HepG2 (cell line): ENCODE results near the gene TTC5. TPM values are rescaled to one million over a fixed set of nuclear protein-coding genes. Genes with fewer than 3 reads are reported as not detected.

Experiments
- ATAC-seq: fragments of 200-7000 bp; cut with Tn5 transposase; 3 replicates; pipeline ENCODE4 v1.9.1; 2020; ENCODE audit warnings: mild to moderate bottlenecking, moderate library complexity
- BruUV-seq: library from RNA; stranded (reverse); fragments of 400-500 nt; replicated peaks from 2 replicates; lab custom pipeline; 2021; lab: Mats Ljungman, UMichigan
- CTCF ChIA-PET: fragments of 300-600 bp; formaldehyde crosslinking; extraction: SDS; loops from one replicate; lab custom pipeline; 2021; ENCODE audit warnings: low total read pairs, inconsistent platforms, low intra/inter-chr PET ratio; lab: Yijun Ruan, JAX
- POLR2A ChIA-PET: fragments of 350-600 bp; sonication (Branson Sonifier 250); formaldehyde crosslinking; loops from one replicate; lab custom pipeline; 2020; ENCODE audit warnings: antibody characterized with exemption, inconsistent platforms; lab: Yijun Ruan, JAX
- DNase-seq: peaks from one replicate; pipeline ENCODE4 v3.0.0-alpha.2; 2015; ENCODE audit warnings: low spot score
- FAIRE-seq: peaks from 3 replicates; lab custom pipeline; 2011; peaks lifted over from hg19 to GRCh38; lab: Jason Lieb, UNC
- H2AFZ ChIP-seq: one replicate; pipeline ENCODE4 v1.6.1; 2011; ENCODE audit warnings: low read length, inconsistent platforms
- H3K27ac ChIP-seq: fragments of 300-600 bp; 3 replicates; pipeline ENCODE4 v1.8.0; 2011; ENCODE audit warnings: mixed run types, mild to moderate bottlenecking, mixed read lengths, low read length, inconsistent platforms; ENCODE audit not compliant: insufficient read depth; ENCODE audit errors: extremely low read length
- H3K27me3 ChIP-seq, 2 experiments: fragments of 200-600 bp in 1 of 2; 2 replicates in 1 of 2; 3 replicates in 1 of 2; pipeline versions ENCODE4 v1.6.0 to v1.8.0; 2011; ENCODE audit warnings: low read length in 2 of 2, mild to moderate bottlenecking in 2 of 2, moderate library complexity in 2 of 2, inconsistent platforms in 1 of 2; ENCODE audit not compliant: insufficient read depth in 2 of 2, control insufficient read depth in 1 of 2
- H3K36me3 ChIP-seq, 2 experiments: fragments of 200-600 bp in 1 of 2; replicated peaks in 1 of 2; 2 replicates in 1 of 2; 3 replicates in 1 of 2; pipeline versions ENCODE4 v1.5.1 to v1.8.0; 2011; ENCODE audit warnings: low read length in 2 of 2, inconsistent platforms in 1 of 2; ENCODE audit not compliant: insufficient read depth in 2 of 2, control insufficient read depth in 1 of 2
- H3K4me1 ChIP-seq: 2 replicates; pipeline ENCODE4 v1.5.1; 2012; ENCODE audit warnings: low read length, inconsistent platforms; ENCODE audit not compliant: insufficient read depth
- H3K4me2 ChIP-seq: 2 replicates; pipeline ENCODE4 v1.6.0; 2011; ENCODE audit warnings: low read depth, low read length, inconsistent platforms
- H3K4me3 ChIP-seq, 3 experiments: fragments of 200-600 bp in 1 of 3; sonication (generic), shearing (Covaris generic) in 1 of 3; replicated peaks in 1 of 3; 2 replicates each; pipeline ENCODE4 v1.5.1; 2011 to 2016; ENCODE audit warnings: low read length in 3 of 3, inconsistent platforms in 2 of 3, low read depth in 2 of 3, mild to moderate bottlenecking in 2 of 3, control low read depth in 1 of 3, mixed read lengths in 1 of 3; ENCODE audit not compliant: insufficient read depth in 1 of 3
- H3K79me2 ChIP-seq: one replicate; pipeline ENCODE4 v1.6.1; 2011; ENCODE audit warnings: low read length, inconsistent platforms; ENCODE audit not compliant: insufficient read depth
- H3K9ac ChIP-seq: 2 replicates; pipeline ENCODE4 v1.6.0; 2011; ENCODE audit warnings: mild to moderate bottlenecking, low read depth, low read length, inconsistent platforms; ENCODE audit not compliant: insufficient read depth
- H3K9me3 ChIP-seq: 2 replicates; pipeline ENCODE4 v1.5.1; 2012; ENCODE audit warnings: mild to moderate bottlenecking, low read length
- H4K20me1 ChIP-seq: 2 replicates; pipeline ENCODE4 v1.6.0; 2011; ENCODE audit warnings: inconsistent platforms, mild to moderate bottlenecking, low read length, moderate library complexity; ENCODE audit not compliant: insufficient read depth
- ARNT ChIP-seq: fragments of 450-650 bp; IDR thresholded peaks from 2 replicates; pipeline ENCODE4 v1.6.1; 2017
- CEBPB ChIP-seq: IDR thresholded peaks from 2 replicates; pipeline ENCODE4 v1.6.1; 2011; ENCODE audit warnings: low read depth, low read length, improper control_type of control experiment, borderline replicate concordance
- CEBPG ChIP-seq: IDR thresholded peaks from 2 replicates; pipeline ENCODE4 v1.6.1; 2016
- EED ChIP-seq: sonication (generic); formaldehyde crosslinking; IDR thresholded peaks from 2 replicates; pipeline ENCODE4 v1.5.0; 2020; ENCODE audit warnings: mild to moderate bottlenecking, missing genetic modification reagents
- FOXA3 ChIP-seq: IDR thresholded peaks from 2 replicates; pipeline ENCODE4 v1.6.1; 2016; ENCODE audit warnings: missing genetic modification reagents, missing compliant biosample characterization
- HMG20A ChIP-seq: IDR thresholded peaks from 2 replicates; pipeline ENCODE4 v1.6.1; 2016; ENCODE audit warnings: borderline replicate concordance
- MED8 ChIP-seq: sonication (generic); formaldehyde crosslinking; IDR thresholded peaks from 2 replicates; pipeline ENCODE4 v1.8.1; 2023; ENCODE audit warnings: mild to moderate bottlenecking, missing genetic modification reagents; ENCODE audit not compliant: insufficient replicate concordance
- NCOA5 ChIP-seq: sonication (generic); formaldehyde crosslinking; IDR thresholded peaks from 2 replicates; pipeline ENCODE4 v1.4.0; 2020; ENCODE audit warnings: missing genetic modification reagents
- NFIB ChIP-seq: sonication (generic); formaldehyde crosslinking; IDR thresholded peaks from 2 replicates; pipeline ENCODE4 v1.9.0; 2021; ENCODE audit warnings: missing genetic modification reagents, mild to moderate bottlenecking, borderline replicate concordance
- NONO ChIP-seq, 2 experiments: fragments of 450-650 bp in 1 of 2; sonication (generic) in 1 of 2; formaldehyde crosslinking in 1 of 2; IDR thresholded peaks in 1 of 2; conservative IDR thresholded peaks in 1 of 2; 2 replicates each; pipeline versions ENCODE4 v1.6.1 to v1.8.0; 2017 to 2022; ENCODE audit warnings: mild to moderate bottlenecking in 1 of 2, missing genetic modification reagents in 1 of 2, moderate library complexity in 1 of 2
- NR3C1 ChIP-seq: sonication (generic); formaldehyde crosslinking; IDR thresholded peaks from 2 replicates; pipeline ENCODE4 v1.4.0; 2020; ENCODE audit warnings: missing genetic modification reagents
- PHF20 ChIP-seq: sonication (generic); formaldehyde crosslinking; IDR thresholded peaks from 2 replicates; pipeline ENCODE4 v1.5.0; 2020; ENCODE audit warnings: mild to moderate bottlenecking, missing genetic modification reagents
- SMARCE1 ChIP-seq: fragments of 450-650 bp; IDR thresholded peaks from 2 replicates; pipeline ENCODE4 v1.6.1; 2017; ENCODE audit warnings: borderline replicate concordance
- SOX6 ChIP-seq, 2 experiments: fragments of 450-650 bp in 1 of 2; sonication (generic) in 1 of 2; formaldehyde crosslinking in 1 of 2; IDR thresholded peaks; 2 replicates each; pipeline versions ENCODE4 v1.4.0 to v1.6.1; 2017 to 2020; ENCODE audit warnings: antibody characterized with exemption in 1 of 2, mild to moderate bottlenecking in 1 of 2, missing genetic modification reagents in 1 of 2
- SP4 ChIP-seq: sonication (generic); formaldehyde crosslinking; IDR thresholded peaks from 2 replicates; pipeline ENCODE4 v1.8.1; 2023; ENCODE audit warnings: mild to moderate bottlenecking, missing genetic modification reagents
- TMF1 ChIP-seq: sonication (generic); formaldehyde crosslinking; IDR thresholded peaks from 2 replicates; pipeline ENCODE4 v1.8.1; 2022; ENCODE audit warnings: low read depth, missing genetic modification reagents
- TOE1 ChIP-seq: sonication (generic); formaldehyde crosslinking; IDR thresholded peaks from 2 replicates; pipeline ENCODE4 v1.4.0; 2020; ENCODE audit warnings: mild to moderate bottlenecking, missing genetic modification reagents
- XRCC5 ChIP-seq: fragments of 200-400 bp; formaldehyde crosslinking; optimal IDR thresholded peaks from 2 replicates; pipeline ENCODE3; 2017; ENCODE audit warnings: mild to moderate bottlenecking, low read length
- ZBTB8A ChIP-seq: sonication (generic); formaldehyde crosslinking; IDR thresholded peaks from 2 replicates; pipeline ENCODE4 v1.4.0; 2020; ENCODE audit warnings: mild to moderate bottlenecking, low read depth, missing genetic modification reagents, borderline replicate concordance
- ZEB1 ChIP-seq: IDR thresholded peaks from 2 replicates; pipeline ENCODE4 v1.6.1; 2012; ENCODE audit warnings: mild to moderate bottlenecking, low read depth, inconsistent platforms; ENCODE audit not compliant: insufficient replicate concordance
- ZNF326 ChIP-seq: sonication (generic); formaldehyde crosslinking; IDR thresholded peaks from 2 replicates; pipeline ENCODE4 v1.4.0; 2020; ENCODE audit warnings: missing genetic modification reagents, borderline replicate concordance
- ZNF354B ChIP-seq: sonication (generic); formaldehyde crosslinking; IDR thresholded peaks from 2 replicates; pipeline ENCODE4 v1.8.0; 2022; ENCODE audit warnings: mild to moderate bottlenecking, missing genetic modification reagents
- ZNF432 ChIP-seq: sonication (generic); formaldehyde crosslinking; IDR thresholded peaks from 2 replicates; pipeline ENCODE4 v1.5.0; 2020; ENCODE audit warnings: missing genetic modification reagents, mild to moderate bottlenecking, borderline replicate concordance
- ZNF614 ChIP-seq: IDR thresholded peaks from 2 replicates; pipeline ENCODE4 v1.6.1; 2018; ENCODE audit warnings: missing biosample characterization, missing genetic modification reagents, inconsistent platforms, borderline replicate concordance
- ZNF761 ChIP-seq: sonication (generic); formaldehyde crosslinking; conservative IDR thresholded peaks from 2 replicates; pipeline ENCODE4 v1.4.0; 2020; ENCODE audit warnings: mild to moderate bottlenecking, missing genetic modification reagents
- WGBS: methylation state at CpG from one replicate; pipeline ENCODE4 v1.1.6; 2017; ENCODE audit warnings: low lambda C conversion rate; 5-methylcytosine and 5-hydroxymethylcytosine counted together
- in situ Hi-C: cut with HindIII; loops from 2 replicates; pipeline ENCODE4 v1.10.0; 2017; ENCODE audit warnings: low pct_unique_long_range_greater_than_20kb; ENCODE audit not compliant: extremely low pct_ligation_motif_present
- intact Hi-C: fragments of 100-400 bp; cut with micrococcal nuclease; formaldehyde crosslinking; loops from one replicate; pipeline ENCODE4 v1.10.0; 2022; ENCODE audit not compliant: unreplicated experiment
- polyA plus RNA-seq, 8 experiments: library from polyadenylated mRNA; depleted of rRNA in 3 of 8; stranded (reverse) in 7 of 8; unstranded in 1 of 8; fragments of >200 nt; fragmentation: Illumina TruSeq in 4 of 8; extraction: Trizol in 4 of 8; gene quantifications; 2 replicates each; pipeline versions ENCODE4 v1.2.1 to v1.2.3, GENCODE V29; 2011 to 2016; ENCODE audit warnings: low read depth in 4 of 8, missing spikeins in 1 of 8, mixed read lengths in 1 of 8; ENCODE audit not compliant: insufficient read depth in 1 of 8
- total RNA-seq, 5 experiments: library from RNA; depleted of rRNA; stranded (reverse); fragments of >200 nt; fragmentation: Illumina TruSeq; extraction: Trizol; gene quantifications; 2 replicates each; pipeline ENCODE4 v1.2.3, GENCODE V29; 2016; ENCODE audit warnings: low read depth in 1 of 5

The TTC5 gene
- total and polyA plus RNA-seq, 2 of the 13 experiments (the other 11 are each of a cell fraction or from before 2014, with no cell fraction given), result 8.7 to 28.5 TPM

DNA sequence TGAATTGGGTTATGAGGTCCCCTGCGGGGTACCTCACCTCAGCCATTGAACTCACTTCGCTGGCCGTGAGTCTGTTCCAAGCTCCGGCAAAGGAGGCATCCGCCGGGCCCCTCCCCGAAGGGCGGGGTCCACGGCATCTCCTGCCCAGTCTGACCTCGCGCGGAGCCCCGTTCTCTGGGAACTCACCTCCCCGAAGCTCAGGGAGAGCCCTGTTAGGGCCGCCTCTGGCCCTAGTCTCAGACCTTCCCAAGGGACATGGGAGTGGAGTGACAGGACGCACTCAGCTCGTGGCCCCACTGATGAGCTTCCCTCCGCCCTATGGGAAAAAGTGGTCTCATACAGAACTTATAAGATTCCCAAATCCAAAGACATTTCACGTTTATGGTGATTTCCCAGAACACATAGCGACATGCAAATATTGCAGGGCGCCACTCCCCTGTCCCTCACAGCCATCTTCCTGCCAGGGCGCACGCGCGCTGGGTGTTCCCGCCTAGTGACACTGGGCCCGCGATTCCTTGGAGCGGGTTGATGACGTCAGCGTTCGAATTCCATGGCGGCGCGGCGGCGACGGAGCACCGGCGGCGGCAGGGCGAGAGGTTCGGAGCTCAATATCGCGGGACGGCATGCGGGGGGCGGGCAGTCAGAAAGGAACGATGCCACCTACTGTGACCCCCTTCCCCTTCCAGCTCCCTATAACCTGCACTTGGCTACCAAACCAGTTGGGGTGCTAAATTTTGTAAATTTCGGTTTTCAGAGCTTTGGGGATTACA, 37.5 kb upstream of the TTC5 start, which contains the start of gene PARP2:
PARP2 (plus strand) TSS at position 544 of the 770 bp plus-strand sequence; CDS start at position 551, 7 bp downstream.
- ChIA-PET CTCF (no interaction called here), POLR2A (interaction anchor here (0.7 to 5.8 kb wide), 39 partner anchors 9 to 1214 kb away, joined by 3 to 139 read pairs (median 6); partner anchors contain the start of genes APEX1, ARHGEF40, CCNB1IP1 and METTL3)
- Histone ChIP-seq H3K9me3 (no peaks in the 10 kb centered on the region), H3K4me1 (peaks cover 24% of the 10 kb centered on the region), H2AFZ (peak within 1 kb of the TSS; percentile 90), H3K27me3 (no peaks in the 10 kb centered on the region; a peak in 1 of 5 replicates), H3K4me2 (peak within 1 kb of the TSS; percentile 70), H3K9ac (peak within 1 kb of the TSS; percentile 91), H3K79me2 (peaks cover 12% of the 10 kb centered on the region), H3K36me3 (peaks cover 5 to 16% of the 10 kb centered on the region in 2 experiments; a peak in 4 of 5 replicates), H3K27ac (peak within 1 kb of the TSS; percentile 89), H4K20me1 (no peaks in the 10 kb centered on the region), H3K4me3 (peak within 1 kb of the TSS; percentile 82 to 88 (median 86))
- 2% methylated on average over 39 of the region's 50 CpGs for WGBS
- ATAC-seq, result peak; percentile 99
- DNase-seq, result peak; percentile 100
- peak; percentile 99 for FAIRE-seq
- intact Hi-C loops (loop anchor here (1.0 to 2.0 kb wide), 6 partner anchors 10 to 343 kb away; partner anchors contain the start of genes CCNB1IP1, PIP4P1 and TEP1), in situ Hi-C loops (loop anchor here (25.0 kb wide), 2 partner anchors 119 to 644 kb away; partner anchors contain the start of genes APEX1, METTL17, OSGEP and PIP4P1)
- BruUV-seq, result TSS peak; percentile 95
- TF ChIP-seq MED8 (CRISPR knock-in tag), result peak; percentile 68
- peak; percentile 36 for TF ChIP-seq FOXA3 (CRISPR knock-in tag)
- no peak for TF ChIP-seq NCOA5 (CRISPR knock-in tag)
- TF ChIP-seq TMF1 (CRISPR knock-in tag), result 0 out of 2 replicates have a peak, but pooled peaks have one; percentile 49
- TF ChIP-seq XRCC5, result peak; percentile 48
- peak; percentile 27; the same call in 1 of the 2 replicates for TF ChIP-seq CEBPG
- TF ChIP-seq ZNF614, result peak; percentile 93
- TF ChIP-seq ZNF354B, result 0 out of 2 replicates have a peak, but pooled peaks have one; percentile 79
- TF ChIP-seq TOE1, result no peak
- no peak for TF ChIP-seq NONO (IDR thresholded peaks at IDR 0.05)
- TF ChIP-seq NONO (CRISPR knock-in tag; conservative IDR thresholded peaks at IDR 0.05), result peak; percentile 94
- no peak for TF ChIP-seq NR3C1
- no peak for TF ChIP-seq ARNT
- TF ChIP-seq PHF20, result peak; percentile 89
- TF ChIP-seq CEBPB, result no peak
- no peak for TF ChIP-seq SMARCE1
- TF ChIP-seq ZEB1, result peak; percentile 83
- peak; percentile 81; the same call in 1 of the 2 replicates for TF ChIP-seq ZNF761 (CRISPR knock-in tag)
- peak; percentile 84 for TF ChIP-seq ZBTB8A
- peak; percentile 61; the same call in 1 of the 2 replicates for TF ChIP-seq HMG20A (CRISPR knock-in tag)
- TF ChIP-seq ZNF326, result no peak
- TF ChIP-seq EED (CRISPR knock-in tag), result 0 out of 2 replicates have a peak, but pooled peaks have one; percentile 33
- TF ChIP-seq SOX6 (IDR thresholded peaks at IDR 0.05), result no peak
- TF ChIP-seq SOX6 (CRISPR knock-in tag; IDR thresholded peaks at IDR 0.05), result peak; percentile 88
- TF ChIP-seq ZNF432 (CRISPR knock-in tag), result no peak
- TF ChIP-seq SP4 (CRISPR knock-in tag), result peak; percentile 93
- TF ChIP-seq NFIB (CRISPR knock-in tag), result no peak
